C4-2B (cell line): Measurements from ENCODE around the gene GATC.

Source experiments
- ZFX ChIP-seq: fragments of 450-650 bp; IDR thresholded peaks from 2 replicates; pipeline ENCODE4 v1.6.1; 2017
- TF ChIP-seq, protein P1 (sequence below): fragments of 450-650 bp; conservative IDR thresholded peaks from 2 replicates; pipeline ENCODE4 v1.5.1; 2017; ENCODE audit warnings: mild to moderate bottlenecking

DNA sequence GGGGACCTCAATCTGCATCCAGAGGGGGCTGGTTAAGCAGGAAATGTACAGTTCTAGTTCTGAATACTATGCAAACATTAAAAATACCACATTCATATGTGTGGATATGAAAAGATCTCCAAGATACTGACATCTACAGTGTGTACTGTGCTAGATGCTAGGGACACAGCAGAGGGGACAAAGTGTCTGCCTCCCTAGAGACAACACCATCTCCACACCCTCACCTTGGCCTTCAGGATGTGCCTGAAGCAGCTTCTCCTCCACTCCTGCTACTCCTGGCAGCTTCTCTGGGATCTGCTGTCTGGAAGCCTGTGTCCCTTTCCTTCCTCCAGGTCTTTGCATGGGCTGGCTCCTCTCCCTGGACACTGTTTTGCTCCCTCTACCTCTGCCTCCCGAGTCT, 34.0 kb downstream of the GATC start:
- TF ChIP-seq, protein P1, sequence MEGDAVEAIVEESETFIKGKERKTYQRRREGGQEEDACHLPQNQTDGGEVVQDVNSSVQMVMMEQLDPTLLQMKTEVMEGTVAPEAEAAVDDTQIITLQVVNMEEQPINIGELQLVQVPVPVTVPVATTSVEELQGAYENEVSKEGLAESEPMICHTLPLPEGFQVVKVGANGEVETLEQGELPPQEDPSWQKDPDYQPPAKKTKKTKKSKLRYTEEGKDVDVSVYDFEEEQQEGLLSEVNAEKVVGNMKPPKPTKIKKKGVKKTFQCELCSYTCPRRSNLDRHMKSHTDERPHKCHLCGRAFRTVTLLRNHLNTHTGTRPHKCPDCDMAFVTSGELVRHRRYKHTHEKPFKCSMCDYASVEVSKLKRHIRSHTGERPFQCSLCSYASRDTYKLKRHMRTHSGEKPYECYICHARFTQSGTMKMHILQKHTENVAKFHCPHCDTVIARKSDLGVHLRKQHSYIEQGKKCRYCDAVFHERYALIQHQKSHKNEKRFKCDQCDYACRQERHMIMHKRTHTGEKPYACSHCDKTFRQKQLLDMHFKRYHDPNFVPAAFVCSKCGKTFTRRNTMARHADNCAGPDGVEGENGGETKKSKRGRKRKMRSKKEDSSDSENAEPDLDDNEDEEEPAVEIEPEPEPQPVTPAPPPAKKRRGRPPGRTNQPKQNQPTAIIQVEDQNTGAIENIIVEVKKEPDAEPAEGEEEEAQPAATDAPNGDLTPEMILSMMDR: no peak
- TF ChIP-seq ZFX: no peak
